HG03457 (cell line): Measurements from ENCODE around the gene KCNK15.
"Not testable (repeated sequence)": the region's sequence is repeated elsewhere in the genome, so short reads cannot be mapped to it uniquely, and the experiment has no call there.

ENCODE experiments used
- ATAC-seq: cut with Tn5 transposase; IDR thresholded peaks from one replicate; pipeline ENCODE4 v1.9.1; 2021; ENCODE audit warnings: moderate number of reproducible peaks; ENCODE audit not compliant: unreplicated experiment

Gene KCNK15

GRCh38 chr20:44758247-44759101 is 12.8 kb downstream of the KCNK15 start:
- ATAC-seq = no peak

- ATAC-seq = no peak
Measured at GRCh38 chr20:44759595-44759994, 13.9 kb downstream of the KCNK15 start.

GRCh38 chr20:44761423-44761822 is 15.8 kb downstream of the KCNK15 start:
- ATAC-seq = no peak

- ATAC-seq = no peak
Measured at GRCh38 chr20:44762466-44763140, 16.9 kb downstream of the KCNK15 start.

GRCh38 chr20:44763798-44764197 is 18.1 kb downstream of the KCNK15 start:
- not testable (repeated sequence) for ATAC-seq

GRCh38 chr20:44765091-44765490 is 19.4 kb downstream of the KCNK15 start:
- no peak for ATAC-seq

GRCh38 chr20:44765701-44766347 is 20.2 kb downstream of the KCNK15 start:
- ATAC-seq = no peak

- no peak for ATAC-seq
Measured at GRCh38 chr20:44768256-44768655, 22.6 kb downstream of the KCNK15 start.

GRCh38 chr20:44768854-44769480 is 23.3 kb downstream of the KCNK15 start:
- ATAC-seq = no peak

GRCh38 chr20:44769481-44769863 is 23.8 kb downstream of the KCNK15 start:
- ATAC-seq = no peak

GRCh38 chr20:44770484-44771171 is 25.0 kb downstream of the KCNK15 start:
- ATAC-seq = no peak

GRCh38 chr20:44771172-44771535 is 25.5 kb downstream of the KCNK15 start:
- ATAC-seq = no peak

GRCh38 chr20:44772636-44773035 is 27.0 kb downstream of the KCNK15 start:
- no peak for ATAC-seq

- ATAC-seq = no peak
Measured at GRCh38 chr20:44773070-44773829, 27.6 kb downstream of the KCNK15 start.

- no peak for ATAC-seq
Measured at GRCh38 chr20:44776980-44777379, 31.3 kb downstream of the KCNK15 start.

- ATAC-seq = no peak
Measured at GRCh38 chr20:44780226-44780625, 34.6 kb downstream of the KCNK15 start.

GRCh38 chr20:44781118-44781517 is 35.5 kb downstream of the KCNK15 start:
- no peak for ATAC-seq

- no peak for ATAC-seq
Measured at GRCh38 chr20:44781791-44782190, 36.1 kb downstream of the KCNK15 start.

- no peak for ATAC-seq
Measured at GRCh38 chr20:44784688-44785087, 39.0 kb downstream of the KCNK15 start.

- no peak for ATAC-seq
Measured at GRCh38 chr20:44785768-44786167, 40.1 kb downstream of the KCNK15 start.
